ENCODE results near the gene CLTCL1.

DNA sequence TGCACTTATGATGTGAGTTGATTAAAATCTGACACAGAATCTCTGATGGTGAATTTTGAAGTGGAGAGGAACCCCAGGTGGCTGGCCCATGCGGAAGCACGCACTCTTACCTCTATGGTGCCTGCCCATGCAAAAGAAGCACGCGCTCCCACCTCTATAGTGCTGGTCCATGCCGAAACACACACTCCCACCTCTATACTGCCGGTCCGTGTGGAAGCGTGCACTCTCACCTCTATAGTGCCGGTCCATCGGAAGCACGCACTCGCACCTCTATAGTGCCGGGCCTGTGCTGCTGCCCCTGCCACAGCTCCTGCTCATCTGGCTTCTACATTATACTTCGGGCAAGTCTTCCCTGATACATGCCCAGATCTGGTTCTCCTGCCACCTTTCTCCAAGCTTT is 76.2 kb downstream of the CLTCL1 start:
- TF ChIP-seq GATA3 (IDR thresholded peaks at IDR 0.05; ENCODE audit: low read depth, low read length) (no peak), GATA2 (IDR thresholded peaks at IDR 0.05; ENCODE audit: low read depth, low read length) (no peak)

All from SH-SY5Y (cell line).